Measurements from ENCODE around the gene FGF19.

- TF ChIP-seq CTCF (IDR thresholded peaks at IDR 0.05) (no peak), ZFX (IDR thresholded peaks at IDR 0.05; ENCODE audit: borderline replicate concordance) (no peak)
Observed at GRCh38 chr11:69703768-69704507, at the start of gene FGF19.

Measured in 22Rv1 (cell line).